GM21390 (cell line): Measurements from ENCODE around the gene GLIPR2.
A peak's percentile ranks its signal among the peaks of the same experiment; 100 is the strongest.
"Not testable (repeated sequence)": the region's sequence is repeated elsewhere in the genome, so short reads cannot be mapped to it uniquely, and the experiment has no call there.

ENCODE experiments used
- ATAC-seq: cut with Tn5 transposase; IDR thresholded peaks from one replicate; pipeline ENCODE4 v1.9.1; 2021; ENCODE audit not compliant: unreplicated experiment

The GLIPR2 gene

DNA sequence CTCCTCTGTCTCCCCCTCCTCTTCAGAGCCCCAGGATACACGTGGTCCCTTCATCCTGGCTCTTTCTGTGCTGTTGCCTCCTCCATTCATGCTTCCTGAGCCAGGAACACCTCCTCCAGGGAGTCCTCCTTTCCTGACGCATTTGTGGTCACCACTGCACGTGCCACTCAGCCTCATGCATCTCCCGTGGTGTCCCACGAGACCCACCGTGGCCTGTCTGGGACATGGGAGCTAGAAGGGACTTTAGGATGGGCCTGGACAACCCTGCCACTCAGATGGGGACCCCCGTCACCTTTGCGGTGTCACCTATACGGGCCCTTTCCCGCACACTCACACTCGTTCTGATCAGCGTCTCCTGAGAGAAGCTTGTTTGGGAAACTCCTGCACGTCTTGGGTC is 6.7 kb downstream of the GLIPR2 start:
- ATAC-seq: no peak

- no peak for ATAC-seq
These were observed 8.0 kb downstream of the GLIPR2 start for GRCh38 chr9:36144309-36145232.

- no peak for ATAC-seq
These were observed 9.4 kb downstream of the GLIPR2 start for GRCh38 chr9:36145970-36146369.

- no peak for ATAC-seq
These were observed 10.1 kb downstream of the GLIPR2 start for GRCh38 chr9:36146651-36147050.

GRCh38 chr9:36147441-36148175 is 11.1 kb downstream of the GLIPR2 start:
- no peak for ATAC-seq

DNA sequence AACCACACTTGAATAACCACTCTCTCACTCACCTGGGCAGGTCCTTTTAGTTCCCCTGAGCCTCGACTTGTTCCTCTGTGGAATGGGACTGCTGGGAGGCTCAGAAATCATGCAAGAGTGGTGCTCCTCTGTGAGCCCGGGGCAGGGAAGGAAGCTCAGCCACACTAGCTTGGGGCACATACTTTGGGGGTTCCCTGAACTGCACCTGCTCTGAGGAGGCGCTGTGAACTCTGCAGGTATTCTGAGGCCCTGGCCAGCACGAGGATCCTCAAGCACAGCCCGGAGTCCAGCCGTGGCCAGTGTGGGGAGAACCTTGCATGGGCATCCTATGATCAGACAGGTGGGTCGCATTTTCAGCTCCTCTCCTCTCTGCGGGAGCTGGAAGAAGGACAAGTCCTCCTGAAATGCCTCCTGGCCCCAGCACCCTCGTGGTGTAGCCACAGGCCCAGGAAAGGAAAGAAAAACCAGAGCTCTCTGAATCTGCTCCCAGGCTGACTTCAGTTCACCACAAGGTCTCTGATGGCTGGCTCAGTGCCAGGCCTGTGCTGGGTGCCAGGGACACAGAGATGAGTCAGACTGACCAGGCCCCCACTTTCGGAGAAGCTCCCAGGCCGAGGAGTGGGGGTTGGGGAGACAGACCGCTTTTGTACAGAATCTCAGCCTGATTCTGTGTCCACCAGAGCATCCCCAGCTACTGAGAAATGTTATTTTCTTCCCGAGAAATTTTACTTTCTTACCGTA is 11.9 kb downstream of the GLIPR2 start:
- no peak for ATAC-seq

- ATAC-seq: no peak
These were observed 12.7 kb downstream of the GLIPR2 start for GRCh38 chr9:36149197-36149596.

- ATAC-seq: no peak
These were observed 14.2 kb downstream of the GLIPR2 start for GRCh38 chr9:36150574-36151315.

GRCh38 chr9:36151316-36152210 is 15.0 kb downstream of the GLIPR2 start:
- peak; percentile 77 for ATAC-seq

DNA sequence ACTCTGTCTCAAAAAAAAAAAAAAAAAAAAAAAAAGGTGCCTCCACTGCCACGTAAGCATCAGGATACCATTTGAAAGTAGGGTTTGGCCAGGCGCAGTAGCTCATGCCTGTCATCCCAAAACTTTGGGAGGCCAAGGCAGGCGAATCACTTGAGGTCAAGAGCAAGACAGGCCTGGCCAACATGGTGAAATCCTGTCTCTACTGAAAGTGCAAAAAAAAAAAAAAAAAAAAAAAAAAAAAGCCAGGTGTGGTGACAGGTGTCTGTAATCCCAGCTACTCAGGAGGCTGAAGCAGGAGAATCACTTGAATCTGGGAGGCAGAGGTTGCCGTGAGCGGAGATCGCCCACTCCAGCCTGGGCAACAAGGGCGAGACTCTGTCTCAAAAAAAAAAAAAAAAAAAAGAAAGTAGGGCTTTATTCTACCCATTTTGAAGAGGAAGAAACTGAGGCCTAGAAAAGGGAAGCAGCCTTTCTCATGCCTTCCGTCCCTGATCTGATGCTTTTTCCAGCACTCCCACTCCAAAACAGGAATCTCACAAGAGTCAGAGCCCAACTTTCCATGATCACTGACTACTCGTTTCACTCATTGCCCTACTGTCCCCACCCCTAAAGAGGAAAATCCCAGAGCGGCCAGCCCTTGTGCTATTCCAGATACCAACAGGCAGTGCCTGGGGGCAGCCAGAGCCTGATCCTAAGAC is 16.4 kb downstream of the GLIPR2 start:
- ATAC-seq: no peak

- ATAC-seq: no peak
These were observed 17.2 kb downstream of the GLIPR2 start for GRCh38 chr9:36153746-36154145.

DNA sequence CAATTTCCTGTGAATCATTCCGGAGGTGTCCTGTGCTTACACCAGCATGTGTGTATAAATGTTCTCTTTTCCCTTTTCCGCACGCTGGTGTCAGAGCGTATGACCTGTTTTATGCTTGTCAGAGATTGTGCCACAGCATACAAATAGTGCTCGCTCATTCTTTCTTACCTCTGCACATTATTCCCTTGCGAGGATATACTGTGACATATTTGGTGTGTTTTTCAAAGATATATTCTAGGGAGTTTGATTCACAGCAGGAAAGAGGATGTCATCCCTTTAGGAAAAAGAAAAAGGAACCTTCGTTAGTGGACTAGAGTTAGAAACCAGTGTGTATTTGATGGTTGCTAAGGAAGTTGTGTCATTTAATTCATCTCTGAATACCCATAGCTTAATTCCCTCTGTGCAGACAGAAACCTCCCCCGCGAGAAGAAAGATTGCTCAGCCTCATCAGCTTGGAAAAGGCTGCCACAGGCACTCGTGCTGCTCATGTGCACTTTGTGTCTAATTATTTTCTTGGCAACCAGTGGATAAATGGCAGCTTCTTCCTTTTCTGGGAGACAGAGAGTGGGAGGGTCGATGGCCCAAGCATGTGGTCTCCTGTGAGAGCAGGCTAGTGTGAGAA is 17.9 kb downstream of the GLIPR2 start:
- no peak for ATAC-seq

- ATAC-seq: no peak
These were observed 19.6 kb downstream of the GLIPR2 start for GRCh38 chr9:36156116-36156515.

GRCh38 chr9:36158122-36158521 is 21.6 kb downstream of the GLIPR2 start:
- no peak for ATAC-seq

DNA sequence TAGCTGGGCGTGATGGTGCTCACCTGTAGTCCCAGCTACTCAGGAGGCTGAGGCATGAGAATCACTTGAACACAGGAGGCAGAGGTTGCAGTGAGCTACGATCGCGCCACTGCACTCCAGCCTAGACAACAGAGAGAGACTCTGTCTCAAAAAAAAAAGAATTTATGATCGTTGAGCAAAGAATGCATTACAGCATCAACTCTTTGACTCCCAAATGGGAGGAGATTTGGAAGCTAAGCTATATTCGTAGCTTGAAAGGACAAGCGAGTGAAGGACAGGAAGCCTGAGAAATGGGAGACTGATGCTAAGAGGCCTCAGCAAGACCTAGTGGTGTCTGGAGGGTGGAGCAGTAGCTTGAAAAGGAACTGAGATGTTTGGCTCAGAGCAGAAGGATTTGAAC is 22.4 kb downstream of the GLIPR2 start:
- no peak for ATAC-seq

- ATAC-seq: not testable (repeated sequence)
These were observed 23.0 kb downstream of the GLIPR2 start for GRCh38 chr9:36159509-36159908.

DNA sequence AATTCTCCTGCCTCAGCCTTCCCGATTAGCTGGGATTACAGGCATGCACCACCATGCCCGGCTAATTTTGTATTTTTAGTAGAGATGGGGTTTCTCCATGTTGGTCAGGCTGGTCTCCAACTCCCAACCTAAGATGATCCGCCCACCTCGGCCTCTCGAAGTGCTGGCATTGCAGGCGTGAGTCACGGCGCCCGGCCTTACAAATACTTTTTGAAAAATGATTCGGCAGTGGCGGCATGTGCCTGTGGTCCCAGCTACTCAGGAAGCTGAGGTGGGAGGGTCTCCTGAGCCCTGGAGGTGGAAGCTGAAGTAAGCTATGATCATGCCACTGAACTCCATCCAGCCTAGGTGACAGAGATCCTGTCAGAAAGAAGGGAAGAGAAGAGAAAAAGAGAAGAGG is 23.6 kb downstream of the GLIPR2 start:
- not testable (repeated sequence) for ATAC-seq

GRCh38 chr9:36161187-36161586 is 24.7 kb downstream of the GLIPR2 start:
- no peak for ATAC-seq
